K562 (cell line): ENCODE data around the gene GNAQ. TPM values are rescaled to one million over a fixed set of nuclear protein-coding genes. Genes with fewer than 3 reads are reported as not detected.

ENCODE experiments used
- ATAC-seq: fragments of 200-7000 bp; cut with Tn5 transposase; 3 replicates; pipeline ENCODE4 v1.9.1; 2020; ENCODE audit warnings: moderate library complexity
- BruUV-seq: library from RNA; stranded (reverse); fragments of 400-500 nt; replicated peaks from 2 replicates; lab custom pipeline; 2021; lab: Mats Ljungman, UMichigan
- CTCF ChIA-PET: fragments of 300-600 bp; formaldehyde crosslinking; extraction: SDS; loops from one replicate; lab custom pipeline; 2021; ENCODE audit warnings: low intra/inter-chr PET ratio; lab: Yijun Ruan, JAX
- POLR2A ChIA-PET: fragments of 300-600, 350-650 bp; sonication (Branson Sonifier 250); formaldehyde crosslinking; extraction: SDS; loops from one replicate; lab custom pipeline; 2021; ENCODE audit warnings: antibody characterized with exemption, inconsistent platforms; lab: Yijun Ruan, JAX
- DNase-seq, 4 experiments: peaks; one replicate each; pipeline versions ENCODE4 v3.0.0 to v3.0.0-alpha.2; 2011 to 2018; ENCODE audit warnings: low spot score in 3 of 4, mixed read lengths in 3 of 4; ENCODE audit errors: extremely low read depth in 1 of 4
- FAIRE-seq: peaks from 2 replicates; lab custom pipeline; 2011; peaks lifted over from hg19 to GRCh38; lab: Jason Lieb, UNC
- H2AFZ ChIP-seq: 2 replicates; pipeline ENCODE4 v1.6.0; 2011; ENCODE audit warnings: low read depth, low read length, control low read depth, inconsistent platforms
- H3K27ac ChIP-seq: fragments of 200-600 bp; 3 replicates; pipeline ENCODE4 v1.8.0; 2011; ENCODE audit warnings: low read depth, mild to moderate bottlenecking, control low read depth, inconsistent platforms, low read length, moderate library complexity, mixed read lengths; ENCODE audit errors: extremely low read depth
- H3K27me3 ChIP-seq, 2 experiments: fragments of 300-600 bp in 1 of 2; 2 replicates in 1 of 2; 3 replicates in 1 of 2; pipeline versions ENCODE4 v1.6.0 to v1.8.0; 2011; ENCODE audit warnings: inconsistent platforms in 2 of 2, low read length in 2 of 2, mild to moderate bottlenecking in 1 of 2, mixed read lengths in 1 of 2, moderate library complexity in 1 of 2; ENCODE audit not compliant: control insufficient read depth in 2 of 2, insufficient read depth in 2 of 2
- H3K36me3 ChIP-seq: fragments of 300-600 bp; 3 replicates; pipeline ENCODE4 v1.8.0; 2011; ENCODE audit warnings: mild to moderate bottlenecking, low read length, inconsistent platforms; ENCODE audit not compliant: control insufficient read depth, insufficient read depth
- H3K4me1 ChIP-seq, 2 experiments: fragments of 200-600 bp in 1 of 2; replicated peaks in 1 of 2; 2 replicates in 1 of 2; 3 replicates in 1 of 2; pipeline versions ENCODE4 v1.5.1 to v1.8.0; 2011; ENCODE audit warnings: inconsistent platforms in 2 of 2, low read length in 2 of 2, mild to moderate bottlenecking in 1 of 2, mixed read lengths in 1 of 2, moderate library complexity in 1 of 2; ENCODE audit not compliant: control insufficient read depth in 2 of 2, insufficient read depth in 2 of 2
- H3K4me2 ChIP-seq: 2 replicates; pipeline ENCODE4 v1.6.1; 2011; ENCODE audit warnings: low read length, control low read depth, inconsistent platforms, mixed read lengths; ENCODE audit not compliant: insufficient read depth
- H3K4me3 ChIP-seq: fragments of 200-600 bp; sonication (generic), shearing (Covaris generic); 2 replicates; pipeline ENCODE4 v1.5.1; 2016; ENCODE audit warnings: control low read depth, inconsistent platforms
- H3K79me2 ChIP-seq: fragments of 200-600 bp; 3 replicates; pipeline ENCODE4 v1.8.0; 2011; ENCODE audit warnings: low read length, inconsistent platforms; ENCODE audit not compliant: control insufficient read depth, insufficient read depth
- H3K9ac ChIP-seq, 2 experiments: 2 replicates each; pipeline versions ENCODE4 v1.6.0 to v1.6.1; 2011; ENCODE audit warnings: low read depth in 2 of 2, low read length in 2 of 2, control low read depth in 1 of 2, inconsistent platforms in 1 of 2, mild to moderate bottlenecking in 1 of 2, mixed read lengths in 1 of 2; ENCODE audit not compliant: insufficient read depth in 1 of 2
- H3K9me1 ChIP-seq: one replicate; pipeline ENCODE4 v1.6.0; 2011; ENCODE audit warnings: inconsistent platforms, mild to moderate bottlenecking, low read length, moderate library complexity; ENCODE audit not compliant: control insufficient read depth, insufficient read depth
- H3K9me3 ChIP-seq: replicated peaks from 2 replicates; pipeline ENCODE4 v1.5.1; 2011; ENCODE audit warnings: low read depth, low read length, inconsistent platforms; ENCODE audit not compliant: control insufficient read depth, insufficient read depth
- H4K20me1 ChIP-seq: replicated peaks from 2 replicates; pipeline ENCODE4 v1.6.1; 2011; ENCODE audit warnings: low read length, inconsistent platforms, mixed read lengths; ENCODE audit not compliant: control insufficient read depth, insufficient read depth
- MAZ ChIP-seq, 2 experiments: fragments of 450-650 bp in 1 of 2; sonication (generic) in 1 of 2; formaldehyde crosslinking; IDR thresholded peaks in 1 of 2; conservative IDR thresholded peaks in 1 of 2; 2 replicates each; pipeline versions ENCODE4 v1.4.0 to v1.5.0; 2020; ENCODE audit warnings: mild to moderate bottlenecking in 1 of 2, missing genetic modification reagents in 1 of 2
- NELFE ChIP-seq: IDR thresholded peaks from 2 replicates; pipeline ENCODE4 v1.6.1; 2011; ENCODE audit warnings: mild to moderate bottlenecking; ENCODE audit not compliant: insufficient read depth, insufficient read length
- NR2C1 ChIP-seq, 2 experiments: fragments of 450-650 bp; IDR thresholded peaks; 2 replicates each; pipeline ENCODE4 v1.6.1; 2017; ENCODE audit warnings: mild to moderate bottlenecking in 2 of 2, antibody characterized with exemption in 1 of 2, inconsistent platforms in 1 of 2, missing compliant biosample characterization in 1 of 2, missing genetic modification characterization in 1 of 2
- TAF1 ChIP-seq: IDR thresholded peaks from 2 replicates; pipeline ENCODE4 v1.6.1; 2011; ENCODE audit warnings: mild to moderate bottlenecking, low read length, moderate library complexity; ENCODE audit not compliant: insufficient read depth, control insufficient read depth, severe bottlenecking; ENCODE audit errors: extremely low read depth
- ZBTB17 ChIP-seq: fragments of 450-650 bp; formaldehyde crosslinking; IDR thresholded peaks from 2 replicates; pipeline ENCODE4 v1.4.0; 2020; ENCODE audit warnings: mild to moderate bottlenecking
- WGBS: fragments of 100-300 bp; shearing (Covaris generic); methylation state at CpG from one replicate; pipeline ENCODE4 v1.1.6; 2016; ENCODE audit warnings: low coverage, mixed read lengths; ENCODE audit not compliant: insufficient coverage; ENCODE audit errors: missing lambda C conversion rate; 5-methylcytosine and 5-hydroxymethylcytosine counted together
- in situ Hi-C: fragments of 300-500 bp; cut with MboI; formaldehyde crosslinking; loops from 4 replicates; pipeline ENCODE4 v1.15.0; 2018; ENCODE audit warnings: inconsistent platforms, mixed read lengths
- intact Hi-C: fragments of 100-400 bp; cut with micrococcal nuclease; formaldehyde crosslinking; loops from 2 replicates; pipeline ENCODE4 v1.14.2; 2022
- polyA plus RNA-seq, 8 experiments: library from polyadenylated mRNA; depleted of rRNA in 4 of 8; stranded (reverse) in 5 of 8; unstranded in 3 of 8; fragments of >200 nt; fragmentation: Nextera tagmentation in 2 of 8; fragmentation: Illumina TruSeq in 1 of 8; extraction: Ambion mirVana in 2 of 8; extraction: Trizol in 1 of 8; gene quantifications; 2 replicates each; pipeline versions ENCODE4 v1.2.1 to v1.2.3, GENCODE V29; 2011 to 2014; ENCODE audit warnings: inconsistent platforms in 1 of 8, missing spikeins in 1 of 8
- total RNA-seq, 7 experiments: library from RNA; depleted of rRNA in 6 of 7; stranded (reverse); fragments of >200 nt in 6 of 7; fragmentation: Illumina TruSeq in 2 of 7; extraction: Trizol in 2 of 7; gene quantifications; 2 replicates each; pipeline versions ENCODE4 v1.2.1 to v1.2.3, GENCODE V29; 2011 to 2021; ENCODE audit warnings: low replicate concordance in 1 of 7
- TF ChIP-seq, protein P1 (sequence below): fragments of 250-450 bp; sonication (Bioruptor Pico); IDR thresholded peaks from 2 replicates; pipeline ENCODE4 v1.8.0; 2022; ENCODE audit warnings: inconsistent platforms
- TF ChIP-seq, protein P2 (sequence below): fragments of 150-350 bp; IDR thresholded peaks from 2 replicates; pipeline ENCODE4 v1.6.1; 2014; ENCODE audit warnings: low read depth, mild to moderate bottlenecking, low read length, borderline replicate concordance
- TF ChIP-seq, protein P3 (sequence below): sonication (generic); formaldehyde crosslinking; IDR thresholded peaks from 2 replicates; pipeline ENCODE4 v1.8.0; 2022; ENCODE audit warnings: mild to moderate bottlenecking, missing genetic modification reagents, borderline replicate concordance

GNAQ gene
- total and polyA plus RNA-seq, 9 of the 15 experiments (the other 6 are each of a cell fraction or from before 2014, with no cell fraction given): 4.8 to 27.9 (median 17.5) TPM

DNA sequence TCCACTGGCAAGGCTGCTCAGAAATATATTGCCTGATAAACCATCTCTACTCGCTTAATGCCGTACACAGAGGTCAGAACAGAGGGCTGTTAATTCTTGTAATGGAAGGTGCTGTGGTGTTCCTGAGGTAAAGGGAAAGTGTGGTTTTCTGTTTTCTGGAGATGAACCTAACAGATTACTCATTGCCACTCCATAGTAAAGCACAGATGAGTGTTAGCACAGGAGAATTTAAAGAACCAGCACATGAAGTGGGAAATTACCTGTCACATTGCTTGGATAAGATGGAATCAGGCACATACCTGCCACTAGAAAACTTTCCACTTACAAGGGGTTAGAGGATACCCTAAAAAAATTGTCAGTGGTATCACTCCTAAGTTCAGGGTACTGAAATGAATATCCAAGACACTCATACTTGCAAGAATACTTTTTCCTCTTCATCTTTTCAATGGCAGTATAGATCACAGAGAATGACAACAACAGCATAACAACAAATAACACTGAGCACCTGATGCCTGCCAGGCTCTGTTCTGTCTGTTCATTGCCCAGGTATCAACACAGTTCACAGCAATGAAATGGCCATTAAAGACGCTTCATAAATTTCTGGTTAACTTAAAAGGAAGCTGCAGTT is 230.6 kb downstream of the GNAQ start:
- ATAC-seq (no peak), DNase-seq (no peak), FAIRE-seq (no peak)
- intact Hi-C loops: no loop called here
- H3K9ac ChIP-seq: no peak overlapping the region
- no peak overlapping the region for H3K4me2 ChIP-seq
- peaks cover 17% of the 10 kb centered on the region; the same call in 2 of the 3 replicates for H3K36me3 ChIP-seq
- H2AFZ ChIP-seq: no peak overlapping the region
- no TSS peak for BruUV-seq
- H3K9me3 ChIP-seq: no peaks in the 10 kb centered on the region
- TF ChIP-seq MAZ (CRISPR knock-in tag; conservative IDR thresholded peaks at IDR 0.05 in 1 of 2, IDR thresholded peaks at IDR 0.05 in 1 of 2) (no peak), ZBTB17 (CRISPR knock-in tag) (no peak), NELFE (no peak), TAF1 (no peak), NR2C1 (IDR thresholded peaks at IDR 0.05) (no peak), NR2C1 (tag; IDR thresholded peaks at IDR 0.05) (no peak)
- TF ChIP-seq, protein P1, sequence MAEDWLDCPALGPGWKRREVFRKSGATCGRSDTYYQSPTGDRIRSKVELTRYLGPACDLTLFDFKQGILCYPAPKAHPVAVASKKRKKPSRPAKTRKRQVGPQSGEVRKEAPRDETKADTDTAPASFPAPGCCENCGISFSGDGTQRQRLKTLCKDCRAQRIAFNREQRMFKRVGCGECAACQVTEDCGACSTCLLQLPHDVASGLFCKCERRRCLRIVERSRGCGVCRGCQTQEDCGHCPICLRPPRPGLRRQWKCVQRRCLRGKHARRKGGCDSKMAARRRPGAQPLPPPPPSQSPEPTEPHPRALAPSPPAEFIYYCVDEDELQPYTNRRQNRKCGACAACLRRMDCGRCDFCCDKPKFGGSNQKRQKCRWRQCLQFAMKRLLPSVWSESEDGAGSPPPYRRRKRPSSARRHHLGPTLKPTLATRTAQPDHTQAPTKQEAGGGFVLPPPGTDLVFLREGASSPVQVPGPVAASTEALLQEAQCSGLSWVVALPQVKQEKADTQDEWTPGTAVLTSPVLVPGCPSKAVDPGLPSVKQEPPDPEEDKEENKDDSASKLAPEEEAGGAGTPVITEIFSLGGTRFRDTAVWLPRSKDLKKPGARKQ (CRISPR knock-in tag): no peak
- TF ChIP-seq, protein P2, sequence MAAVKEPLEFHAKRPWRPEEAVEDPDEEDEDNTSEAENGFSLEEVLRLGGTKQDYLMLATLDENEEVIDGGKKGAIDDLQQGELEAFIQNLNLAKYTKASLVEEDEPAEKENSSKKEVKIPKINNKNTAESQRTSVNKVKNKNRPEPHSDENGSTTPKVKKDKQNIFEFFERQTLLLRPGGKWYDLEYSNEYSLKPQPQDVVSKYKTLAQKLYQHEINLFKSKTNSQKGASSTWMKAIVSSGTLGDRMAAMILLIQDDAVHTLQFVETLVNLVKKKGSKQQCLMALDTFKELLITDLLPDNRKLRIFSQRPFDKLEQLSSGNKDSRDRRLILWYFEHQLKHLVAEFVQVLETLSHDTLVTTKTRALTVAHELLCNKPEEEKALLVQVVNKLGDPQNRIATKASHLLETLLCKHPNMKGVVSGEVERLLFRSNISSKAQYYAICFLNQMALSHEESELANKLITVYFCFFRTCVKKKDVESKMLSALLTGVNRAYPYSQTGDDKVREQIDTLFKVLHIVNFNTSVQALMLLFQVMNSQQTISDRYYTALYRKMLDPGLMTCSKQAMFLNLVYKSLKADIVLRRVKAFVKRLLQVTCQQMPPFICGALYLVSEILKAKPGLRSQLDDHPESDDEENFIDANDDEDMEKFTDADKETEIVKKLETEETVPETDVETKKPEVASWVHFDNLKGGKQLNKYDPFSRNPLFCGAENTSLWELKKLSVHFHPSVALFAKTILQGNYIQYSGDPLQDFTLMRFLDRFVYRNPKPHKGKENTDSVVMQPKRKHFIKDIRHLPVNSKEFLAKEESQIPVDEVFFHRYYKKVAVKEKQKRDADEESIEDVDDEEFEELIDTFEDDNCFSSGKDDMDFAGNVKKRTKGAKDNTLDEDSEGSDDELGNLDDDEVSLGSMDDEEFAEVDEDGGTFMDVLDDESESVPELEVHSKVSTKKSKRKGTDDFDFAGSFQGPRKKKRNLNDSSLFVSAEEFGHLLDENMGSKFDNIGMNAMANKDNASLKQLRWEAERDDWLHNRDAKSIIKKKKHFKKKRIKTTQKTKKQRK: no peak
- TF ChIP-seq, protein P3, sequence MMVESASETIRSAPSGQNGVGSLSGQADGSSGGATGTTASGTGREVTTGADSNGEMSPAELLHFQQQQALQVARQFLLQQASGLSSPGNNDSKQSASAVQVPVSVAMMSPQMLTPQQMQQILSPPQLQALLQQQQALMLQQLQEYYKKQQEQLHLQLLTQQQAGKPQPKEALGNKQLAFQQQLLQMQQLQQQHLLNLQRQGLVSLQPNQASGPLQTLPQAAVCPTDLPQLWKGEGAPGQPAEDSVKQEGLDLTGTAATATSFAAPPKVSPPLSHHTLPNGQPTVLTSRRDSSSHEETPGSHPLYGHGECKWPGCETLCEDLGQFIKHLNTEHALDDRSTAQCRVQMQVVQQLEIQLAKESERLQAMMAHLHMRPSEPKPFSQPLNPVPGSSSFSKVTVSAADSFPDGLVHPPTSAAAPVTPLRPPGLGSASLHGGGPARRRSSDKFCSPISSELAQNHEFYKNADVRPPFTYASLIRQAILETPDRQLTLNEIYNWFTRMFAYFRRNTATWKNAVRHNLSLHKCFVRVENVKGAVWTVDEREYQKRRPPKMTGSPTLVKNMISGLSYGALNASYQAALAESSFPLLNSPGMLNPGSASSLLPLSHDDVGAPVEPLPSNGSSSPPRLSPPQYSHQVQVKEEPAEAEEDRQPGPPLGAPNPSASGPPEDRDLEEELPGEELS (CRISPR knock-in tag): no peak
- H3K4me3 ChIP-seq: no peak overlapping the region
- H3K27me3 ChIP-seq: no peaks in the 10 kb centered on the region
- no peaks in the 10 kb centered on the region for H4K20me1 ChIP-seq
- ChIA-PET CTCF (no interaction called here), POLR2A (no interaction called here)
- H3K4me1 ChIP-seq: no peaks in the 10 kb centered on the region
- no peak overlapping the region for H3K27ac ChIP-seq
- in situ Hi-C loops: no loop called here
- peaks cover 14% of the 10 kb centered on the region for H3K79me2 ChIP-seq
- no peaks in the 10 kb centered on the region for H3K9me1 ChIP-seq
- WGBS: 87% methylated on average over 3 of the region's 3 CpGs
